ENCODE results near the gene ITPKC.

Gene ITPKC

GRCh38 chr19:40740747-40741146, 23.8 kb downstream of the ITPKC start:
- Histone ChIP-seq H3K27ac (ENCODE audit: low read depth, low read length) (no peak overlapping the region), H3K18ac (ENCODE audit: low read length) (no peak overlapping the region), H3K79me2 (ENCODE audit: control insufficient read depth, insufficient read depth, low read length) (no peaks in the 10 kb centered on the region), H4K8ac (ENCODE audit: low read depth, low read length) (no peak overlapping the region), H3K36me3 (ENCODE audit: control insufficient read depth, insufficient read depth, low read length) (peaks cover 2% of the 10 kb centered on the region), H3K56ac (ENCODE audit: low read length) (no peak overlapping the region), H3K23ac (ENCODE audit: low read length) (no peak overlapping the region), H3K9ac (ENCODE audit: low read length) (no peak overlapping the region), H3K27me3 (ENCODE audit: insufficient read depth, low read length, poor library complexity) (no peaks in the 10 kb centered on the region), H4K5ac (ENCODE audit: low read length) (no peak overlapping the region), H3K4me3 (ENCODE audit: low read length) (no peak overlapping the region), H3K4ac (ENCODE audit: low read depth, low read length) (no peak overlapping the region), H3K4me1 (ENCODE audit: control insufficient read depth, low read depth, low read length) (peaks cover 5% of the 10 kb centered on the region), H2BK5ac (ENCODE audit: low read length) (no peak overlapping the region), H2AK5ac (ENCODE audit: low read length) (no peak overlapping the region), H2BK15ac (replicated peaks; ENCODE audit: low read depth) (no peak overlapping the region), H3K4me2 (ENCODE audit: low read length) (no peak overlapping the region), H3K79me1 (ENCODE audit: low read length) (no peaks in the 10 kb centered on the region), H2BK120ac (ENCODE audit: low read depth, low read length) (no peak overlapping the region)
- WGBS (ENCODE audit: extremely low coverage, insufficient coverage, low lambda C conversion rate), result no CpG with 5 or more reads among the region's 6 CpGs
- no peak for DNase-seq

GRCh38 chr19:40741527-40742390, 24.8 kb downstream of the ITPKC start:
- Histone ChIP-seq H2BK15ac (replicated peaks; ENCODE audit: low read depth) (no peak overlapping the region), H3K27ac (ENCODE audit: low read depth, low read length) (no peak overlapping the region), H3K4me3 (ENCODE audit: low read length) (no peak overlapping the region), H3K56ac (ENCODE audit: low read length) (no peak overlapping the region), H4K8ac (ENCODE audit: low read depth, low read length) (no peak overlapping the region), H2BK5ac (ENCODE audit: low read length) (no peak overlapping the region), H3K23ac (ENCODE audit: low read length) (no peak overlapping the region), H3K18ac (ENCODE audit: low read length) (no peak overlapping the region), H3K79me1 (ENCODE audit: low read length) (no peaks in the 10 kb centered on the region), H3K4me1 (ENCODE audit: control insufficient read depth, low read depth, low read length) (peaks cover 5% of the 10 kb centered on the region), H3K79me2 (ENCODE audit: control insufficient read depth, insufficient read depth, low read length) (no peaks in the 10 kb centered on the region), H3K4ac (ENCODE audit: low read depth, low read length) (no peak overlapping the region), H3K36me3 (ENCODE audit: control insufficient read depth, insufficient read depth, low read length) (peaks cover 2% of the 10 kb centered on the region), H3K27me3 (ENCODE audit: insufficient read depth, low read length, poor library complexity) (no peaks in the 10 kb centered on the region), H2BK120ac (ENCODE audit: low read depth, low read length) (no peak overlapping the region), H2AK5ac (ENCODE audit: low read length) (no peak overlapping the region), H4K5ac (ENCODE audit: low read length) (no peak overlapping the region), H3K4me2 (ENCODE audit: low read length) (no peak overlapping the region), H3K9ac (ENCODE audit: low read length) (no peak overlapping the region)
- WGBS (ENCODE audit: extremely low coverage, insufficient coverage, low lambda C conversion rate), result no CpG with 5 or more reads among the region's 10 CpGs
- peak; percentile 13 for DNase-seq

- H2BK5ac ChIP-seq (ENCODE audit: low read length), result no peak overlapping the region
- peaks cover 5% of the 10 kb centered on the region for H3K4me1 ChIP-seq (ENCODE audit: control insufficient read depth, low read depth, low read length)
- DNase-seq, result no peak
- no peaks in the 10 kb centered on the region for H3K27me3 ChIP-seq (ENCODE audit: insufficient read depth, low read length, poor library complexity)
- no peak overlapping the region for H3K4me2 ChIP-seq (ENCODE audit: low read length)
- H3K56ac ChIP-seq (ENCODE audit: low read length), result no peak overlapping the region
- no peaks in the 10 kb centered on the region for H3K36me3 ChIP-seq (ENCODE audit: control insufficient read depth, insufficient read depth, low read length)
- no peak overlapping the region for H2BK15ac ChIP-seq (replicated peaks; ENCODE audit: low read depth)
- no peaks in the 10 kb centered on the region for H3K79me2 ChIP-seq (ENCODE audit: control insufficient read depth, insufficient read depth, low read length)
- H3K79me1 ChIP-seq (ENCODE audit: low read length), result no peaks in the 10 kb centered on the region
- H3K4me3 ChIP-seq (ENCODE audit: low read length), result no peak overlapping the region
- H3K27ac ChIP-seq (ENCODE audit: low read depth, low read length), result no peak overlapping the region
- no peak overlapping the region for H3K23ac ChIP-seq (ENCODE audit: low read length)
- no peak overlapping the region for H3K9ac ChIP-seq (ENCODE audit: low read length)
- no peak overlapping the region for H4K8ac ChIP-seq (ENCODE audit: low read depth, low read length)
- H4K5ac ChIP-seq (ENCODE audit: low read length), result no peak overlapping the region
- no peak overlapping the region for H2AK5ac ChIP-seq (ENCODE audit: low read length)
- H3K18ac ChIP-seq (ENCODE audit: low read length), result no peak overlapping the region
- no peak overlapping the region for H2BK120ac ChIP-seq (ENCODE audit: low read depth, low read length)
- H3K4ac ChIP-seq (ENCODE audit: low read depth, low read length), result no peak overlapping the region
- no CpG with 5 or more reads among the region's 17 CpGs for WGBS (ENCODE audit: extremely low coverage, insufficient coverage, low lambda C conversion rate)
Observed at GRCh38 chr19:40742477-40742876, 25.6 kb downstream of the ITPKC start.

- no peak overlapping the region for H2AK5ac ChIP-seq (ENCODE audit: low read length)
- no peak overlapping the region for H2BK5ac ChIP-seq (ENCODE audit: low read length)
- no peak overlapping the region for H3K4me2 ChIP-seq (ENCODE audit: low read length)
- H2BK15ac ChIP-seq (replicated peaks; ENCODE audit: low read depth), result no peak overlapping the region
- H3K79me2 ChIP-seq (ENCODE audit: control insufficient read depth, insufficient read depth, low read length), result no peaks in the 10 kb centered on the region
- H3K27ac ChIP-seq (ENCODE audit: low read depth, low read length), result no peak overlapping the region
- peaks cover 5% of the 10 kb centered on the region for H3K4me1 ChIP-seq (ENCODE audit: control insufficient read depth, low read depth, low read length)
- H3K4ac ChIP-seq (ENCODE audit: low read depth, low read length), result no peak overlapping the region
- no peak overlapping the region for H4K5ac ChIP-seq (ENCODE audit: low read length)
- no peak overlapping the region for H4K8ac ChIP-seq (ENCODE audit: low read depth, low read length)
- H3K56ac ChIP-seq (ENCODE audit: low read length), result no peak overlapping the region
- H3K9ac ChIP-seq (ENCODE audit: low read length), result no peak overlapping the region
- no CpG with 5 or more reads among the region's 12 CpGs for WGBS (ENCODE audit: extremely low coverage, insufficient coverage, low lambda C conversion rate)
- no peak overlapping the region for H3K4me3 ChIP-seq (ENCODE audit: low read length)
- H3K79me1 ChIP-seq (ENCODE audit: low read length), result no peaks in the 10 kb centered on the region
- H3K36me3 ChIP-seq (ENCODE audit: control insufficient read depth, insufficient read depth, low read length), result no peaks in the 10 kb centered on the region
- no peak for DNase-seq
- no peak overlapping the region for H3K23ac ChIP-seq (ENCODE audit: low read length)
- H2BK120ac ChIP-seq (ENCODE audit: low read depth, low read length), result no peak overlapping the region
- H3K27me3 ChIP-seq (ENCODE audit: insufficient read depth, low read length, poor library complexity), result no peaks in the 10 kb centered on the region
- H3K18ac ChIP-seq (ENCODE audit: low read length), result no peak overlapping the region
Observed at GRCh38 chr19:40742886-40743285, 26.0 kb downstream of the ITPKC start.

GRCh38 chr19:40743926-40744325, 27.0 kb downstream of the ITPKC start:
- no CpG with 5 or more reads among the region's 10 CpGs for WGBS (ENCODE audit: extremely low coverage, insufficient coverage, low lambda C conversion rate)
- Histone ChIP-seq H3K4ac (ENCODE audit: low read depth, low read length) (no peak overlapping the region), H3K79me1 (ENCODE audit: low read length) (no peaks in the 10 kb centered on the region), H3K4me1 (ENCODE audit: control insufficient read depth, low read depth, low read length) (peaks cover 5% of the 10 kb centered on the region), H2BK120ac (ENCODE audit: low read depth, low read length) (no peak overlapping the region), H4K5ac (ENCODE audit: low read length) (no peak overlapping the region), H3K4me3 (ENCODE audit: low read length) (no peak overlapping the region), H3K9ac (ENCODE audit: low read length) (no peak overlapping the region), H3K56ac (ENCODE audit: low read length) (no peak overlapping the region), H3K18ac (ENCODE audit: low read length) (no peak overlapping the region), H3K36me3 (ENCODE audit: control insufficient read depth, insufficient read depth, low read length) (no peaks in the 10 kb centered on the region), H3K27me3 (ENCODE audit: insufficient read depth, low read length, poor library complexity) (no peaks in the 10 kb centered on the region), H3K4me2 (ENCODE audit: low read length) (no peak overlapping the region), H3K23ac (ENCODE audit: low read length) (no peak overlapping the region), H2AK5ac (ENCODE audit: low read length) (no peak overlapping the region), H4K8ac (ENCODE audit: low read depth, low read length) (no peak overlapping the region), H2BK5ac (ENCODE audit: low read length) (no peak overlapping the region), H2BK15ac (replicated peaks; ENCODE audit: low read depth) (no peak overlapping the region), H3K27ac (ENCODE audit: low read depth, low read length) (no peak overlapping the region), H3K79me2 (ENCODE audit: control insufficient read depth, insufficient read depth, low read length) (no peaks in the 10 kb centered on the region)
- no peak for DNase-seq
